AG10803 (cell line): ENCODE data around the gene CIAO1.
A peak's percentile ranks its signal among the peaks of the same experiment; 100 is the strongest.
"Not testable (repeated sequence)": the region's sequence is repeated elsewhere in the genome, so short reads cannot be mapped to it uniquely, and the experiment has no call there.

ENCODE experiments used
- DNase-seq: peaks from one replicate; pipeline ENCODE4 v3.0.0; 2010; ENCODE audit warnings: low read depth
- H3K4me3 ChIP-seq: 2 replicates; pipeline ENCODE4 v1.5.1; 2011; ENCODE audit warnings: mild to moderate bottlenecking, low read length, control low read depth
- TF ChIP-seq, protein P1 (sequence below): conservative IDR thresholded peaks from 2 replicates; pipeline ENCODE4 v1.5.1; 2011; ENCODE audit warnings: mild to moderate bottlenecking, low read length, control low read depth, inconsistent platforms

Gene CIAO1

GRCh38 chr2:96287273-96287856 is 21.3 kb downstream of the CIAO1 start:
- no peak overlapping the region for H3K4me3 ChIP-seq
- TF ChIP-seq, protein P1, sequence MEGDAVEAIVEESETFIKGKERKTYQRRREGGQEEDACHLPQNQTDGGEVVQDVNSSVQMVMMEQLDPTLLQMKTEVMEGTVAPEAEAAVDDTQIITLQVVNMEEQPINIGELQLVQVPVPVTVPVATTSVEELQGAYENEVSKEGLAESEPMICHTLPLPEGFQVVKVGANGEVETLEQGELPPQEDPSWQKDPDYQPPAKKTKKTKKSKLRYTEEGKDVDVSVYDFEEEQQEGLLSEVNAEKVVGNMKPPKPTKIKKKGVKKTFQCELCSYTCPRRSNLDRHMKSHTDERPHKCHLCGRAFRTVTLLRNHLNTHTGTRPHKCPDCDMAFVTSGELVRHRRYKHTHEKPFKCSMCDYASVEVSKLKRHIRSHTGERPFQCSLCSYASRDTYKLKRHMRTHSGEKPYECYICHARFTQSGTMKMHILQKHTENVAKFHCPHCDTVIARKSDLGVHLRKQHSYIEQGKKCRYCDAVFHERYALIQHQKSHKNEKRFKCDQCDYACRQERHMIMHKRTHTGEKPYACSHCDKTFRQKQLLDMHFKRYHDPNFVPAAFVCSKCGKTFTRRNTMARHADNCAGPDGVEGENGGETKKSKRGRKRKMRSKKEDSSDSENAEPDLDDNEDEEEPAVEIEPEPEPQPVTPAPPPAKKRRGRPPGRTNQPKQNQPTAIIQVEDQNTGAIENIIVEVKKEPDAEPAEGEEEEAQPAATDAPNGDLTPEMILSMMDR: no peak
- DNase-seq: no peak

DNA sequence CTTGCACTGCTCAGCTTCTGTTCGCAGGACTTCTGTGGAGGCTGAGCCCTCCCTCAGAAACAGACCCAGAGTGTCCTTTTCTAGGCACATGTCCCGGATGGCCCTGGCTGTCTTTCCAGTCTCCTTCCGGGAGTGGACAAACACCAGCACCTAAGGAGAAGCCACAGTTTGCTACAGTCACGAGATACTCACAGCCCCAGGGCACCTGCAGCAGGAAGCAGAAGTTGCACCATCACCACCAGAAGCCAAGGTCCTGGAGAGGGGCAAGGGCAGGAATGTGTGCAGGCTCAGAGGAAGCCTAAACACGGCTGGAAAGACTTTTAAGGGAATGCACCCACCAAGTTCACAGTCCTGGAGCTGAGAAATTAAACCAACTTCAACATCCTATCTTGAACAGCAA is 25.7 kb downstream of the CIAO1 start:
- no peak for DNase-seq
- TF ChIP-seq, protein P1: no peak
- H3K4me3 ChIP-seq: no peak overlapping the region

GRCh38 chr2:96294271-96294670 is 28.2 kb downstream of the CIAO1 start:
- not testable (repeated sequence) for H3K4me3 ChIP-seq
- peak; percentile 8 for DNase-seq

DNA sequence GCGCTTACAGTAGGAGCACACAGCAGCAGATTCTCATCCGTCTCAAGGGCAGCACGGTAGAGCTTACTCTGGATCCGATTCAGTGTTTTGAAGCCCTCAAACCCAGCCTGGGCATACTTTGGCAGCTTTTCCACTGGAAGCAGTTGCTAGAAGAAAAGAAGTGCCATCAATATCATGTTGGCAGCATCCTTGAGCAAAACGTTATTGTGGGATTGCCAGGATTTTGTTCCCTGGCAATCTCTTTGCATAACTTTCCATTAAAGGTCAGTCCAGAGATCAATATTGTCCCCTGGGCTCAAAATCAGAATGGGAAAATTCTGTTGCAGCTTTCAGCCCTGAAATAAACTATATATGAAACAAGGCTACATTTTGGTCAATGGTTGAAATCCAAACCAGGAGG is 30.9 kb downstream of the CIAO1 start:
- no peak for DNase-seq
- TF ChIP-seq, protein P1: no peak
- H3K4me3 ChIP-seq: no peak overlapping the region

- DNase-seq: no peak
- H3K4me3 ChIP-seq: no peak overlapping the region
- TF ChIP-seq, protein P1: no peak
These were observed 35.8 kb downstream of the CIAO1 start for GRCh38 chr2:96301865-96302264.

DNA sequence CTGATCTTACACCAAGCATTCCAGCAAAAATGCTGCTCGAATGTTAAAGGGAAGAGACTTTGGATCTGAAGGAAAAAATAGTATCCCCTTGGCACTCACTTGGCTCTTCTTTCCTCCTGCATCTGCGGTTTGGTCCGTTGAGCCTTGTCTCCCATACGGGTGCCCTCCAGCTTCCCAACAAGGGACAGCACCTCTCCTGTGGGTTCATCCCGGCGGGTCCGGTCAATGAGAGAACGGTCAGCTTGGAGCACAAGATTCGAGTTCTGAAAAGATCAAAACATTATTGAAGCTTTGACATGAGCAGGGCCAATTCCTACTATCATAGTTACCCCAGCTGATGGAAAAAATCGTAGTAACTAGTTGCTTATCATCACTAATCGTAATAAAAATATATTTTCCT is 38.6 kb downstream of the CIAO1 start:
- peak overlapping the region; percentile 100 for H3K4me3 ChIP-seq
- TF ChIP-seq, protein P1: no peak
- DNase-seq: no peak

DNA sequence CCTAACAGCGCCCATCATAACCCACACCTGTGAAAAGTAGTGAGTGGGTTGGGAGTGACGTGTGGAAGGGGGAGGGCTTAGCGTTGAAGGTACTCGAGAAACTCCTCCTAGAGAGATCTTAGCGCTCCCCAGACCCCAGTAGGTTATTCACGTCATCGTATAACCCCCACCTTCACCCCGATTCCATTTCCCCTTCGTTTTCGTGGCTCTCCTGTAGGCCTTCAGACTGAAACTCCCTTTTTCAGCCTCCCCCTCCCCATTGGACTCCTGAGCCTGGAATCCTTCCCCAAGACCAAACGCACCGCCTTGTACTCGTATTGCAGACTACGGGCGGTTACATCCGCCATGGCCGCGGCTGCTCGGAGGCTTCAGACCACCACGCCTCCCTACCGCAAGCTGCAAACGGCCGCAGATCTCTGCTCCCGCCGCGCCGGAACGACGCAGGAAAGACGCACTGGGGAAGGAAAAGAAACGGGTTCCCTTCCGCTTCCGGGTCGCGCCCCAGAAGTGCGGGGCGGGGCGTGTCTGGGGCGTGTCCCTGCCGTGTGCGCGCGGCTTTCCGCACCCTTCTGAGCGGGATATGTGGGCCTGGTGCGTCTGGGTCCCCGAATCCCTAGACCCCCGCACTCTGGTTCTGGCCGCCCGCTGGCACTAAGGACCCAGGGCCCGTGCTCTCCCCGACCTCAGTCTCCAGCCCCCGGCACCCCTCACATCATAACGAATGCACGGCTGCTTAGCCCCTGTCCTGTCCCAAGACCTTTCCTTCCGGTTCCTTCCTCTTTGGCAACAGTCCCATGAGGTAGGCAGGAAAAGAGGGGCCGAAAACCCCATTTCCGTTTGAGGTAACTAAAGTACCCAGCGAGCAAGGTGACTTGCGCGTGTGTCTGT is 39.3 kb downstream of the CIAO1 start, which contains the start of gene SNRNP200:
Gene SNRNP200, minus strand, starts transcription at position 456 of the 888 bp plus-strand sequence. Its CDS starts 109 bp downstream, at position 347.
- TF ChIP-seq, protein P1: no peak
- H3K4me3 ChIP-seq: peak within 1 kb of the TSS; percentile 100
- peak; percentile 78 for DNase-seq
